Astrocyte (in vitro differentiated cells and primary cell): ENCODE measurements around the gene SIVA1. TPM values are rescaled to one million over a fixed set of nuclear protein-coding genes. Genes with fewer than 3 reads are reported as not detected.

Experiments used
- DNase-seq: peaks from one replicate; pipeline ENCODE4 v3.0.0-alpha.2; 2010; ENCODE audit warnings: low read depth
- FAIRE-seq: peaks from 2 replicates; lab custom pipeline; 2011; peaks lifted over from hg19 to GRCh38; lab: Jason Lieb, UNC
- H2AFZ ChIP-seq: 2 replicates; pipeline ENCODE4 v1.6.0; 2012; ENCODE audit warnings: low read depth, low read length, inconsistent platforms
- H3K27ac ChIP-seq: 2 replicates; pipeline ENCODE4 v1.5.1; 2011; ENCODE audit warnings: low read depth, low read length, inconsistent platforms
- H3K27me3 ChIP-seq: 2 replicates; pipeline ENCODE4 v1.6.0; 2011; ENCODE audit warnings: low read length, inconsistent platforms; ENCODE audit not compliant: insufficient read depth
- H3K36me3 ChIP-seq: 2 replicates; pipeline ENCODE4 v1.5.1; 2011; ENCODE audit warnings: low read length, inconsistent platforms; ENCODE audit not compliant: insufficient read depth
- H3K4me1 ChIP-seq: 2 replicates; pipeline ENCODE4 v1.5.1; 2011; ENCODE audit warnings: low read length, inconsistent platforms; ENCODE audit not compliant: insufficient read depth
- H3K4me2 ChIP-seq: 2 replicates; pipeline ENCODE4 v1.6.0; 2012; ENCODE audit warnings: low read length, inconsistent platforms
- H3K4me3 ChIP-seq: 2 replicates; pipeline ENCODE4 v1.5.1; 2011; ENCODE audit warnings: low read depth, mild to moderate bottlenecking, low read length, inconsistent platforms; ENCODE audit not compliant: insufficient read depth
- H3K79me2 ChIP-seq: 2 replicates; pipeline ENCODE4 v1.6.0; 2012; ENCODE audit warnings: mild to moderate bottlenecking, low read length, inconsistent platforms; ENCODE audit not compliant: insufficient read depth
- H3K9ac ChIP-seq: 2 replicates; pipeline ENCODE4 v1.6.0; 2012; ENCODE audit warnings: mild to moderate bottlenecking, low read length, inconsistent platforms
- H3K9me3 ChIP-seq: 2 replicates; pipeline ENCODE4 v1.5.1; 2012; ENCODE audit warnings: low read depth, mild to moderate bottlenecking, low read length, inconsistent platforms; ENCODE audit not compliant: insufficient read depth
- H4K20me1 ChIP-seq: 2 replicates; pipeline ENCODE4 v1.6.0; 2012; ENCODE audit warnings: low read length, inconsistent platforms; ENCODE audit not compliant: insufficient read depth
- H3K27ac Mint-ChIP-seq: one replicate; pipeline ENCODE4 v1.8.0; 2021; ENCODE audit warnings: mild to moderate bottlenecking, mixed read lengths; ENCODE audit not compliant: unreplicated experiment
- H3K27me3 Mint-ChIP-seq: one replicate; pipeline ENCODE4 v1.8.0; 2021; ENCODE audit warnings: low read depth, mixed read lengths; ENCODE audit not compliant: unreplicated experiment
- H3K36me3 Mint-ChIP-seq: one replicate; pipeline ENCODE4 v1.8.0; 2021; ENCODE audit warnings: low read depth, mixed read lengths; ENCODE audit not compliant: unreplicated experiment
- H3K4me1 Mint-ChIP-seq: one replicate; pipeline ENCODE4 v1.8.0; 2021; ENCODE audit warnings: low read depth, mixed read lengths; ENCODE audit not compliant: unreplicated experiment
- H3K4me3 Mint-ChIP-seq: one replicate; pipeline ENCODE4 v1.8.0; 2021; ENCODE audit warnings: mild to moderate bottlenecking, moderate library complexity, mixed read lengths; ENCODE audit not compliant: unreplicated experiment
- H3K9me3 Mint-ChIP-seq: one replicate; pipeline ENCODE4 v1.8.0; 2021; ENCODE audit warnings: mild to moderate bottlenecking, mixed read lengths; ENCODE audit not compliant: unreplicated experiment
- EZH2 ChIP-seq: IDR thresholded peaks from 2 replicates; pipeline ENCODE4 v1.6.1; 2012; ENCODE audit warnings: mild to moderate bottlenecking, low read length, inconsistent platforms; ENCODE audit not compliant: insufficient read depth
- total RNA-seq: library from RNA; stranded (reverse); gene quantifications from 2 replicates; pipeline ENCODE4 v1.2.1, GENCODE V29; 2021
- TF ChIP-seq, protein P1 (sequence below): IDR thresholded peaks from 2 replicates; pipeline ENCODE4 v1.5.1; 2011; ENCODE audit warnings: low read depth, mild to moderate bottlenecking, inconsistent platforms, low read length, moderate library complexity; ENCODE audit not compliant: insufficient read depth

Gene SIVA1
- total RNA-seq, 1 donor from 2014 or later: 51.0 TPM

DNA sequence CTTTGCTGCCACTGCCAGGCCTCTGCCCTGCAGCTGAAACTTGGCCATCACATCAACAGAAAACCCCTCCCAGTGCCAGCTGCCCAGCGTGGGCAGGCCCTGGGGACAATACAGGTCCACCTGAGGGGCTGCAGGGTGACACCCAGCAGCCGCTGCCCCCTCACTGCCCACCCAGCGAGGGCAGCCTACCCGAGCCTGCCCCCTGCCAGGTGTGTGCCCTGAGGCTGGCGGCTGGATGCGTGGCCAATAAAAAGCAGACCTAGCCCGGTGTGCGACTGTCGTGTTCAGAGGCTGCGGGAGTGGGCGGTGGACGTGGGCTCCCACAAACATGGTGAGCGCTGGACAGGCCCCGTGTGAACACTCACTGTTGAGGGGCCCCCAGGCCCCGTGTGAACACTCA is 33.6 kb upstream of the SIVA1 start:
- peaks cover 7% of the 10 kb centered on the region for H3K36me3 Mint-ChIP-seq
- H3K4me3 ChIP-seq: no peak overlapping the region
- H3K36me3 ChIP-seq: no peaks in the 10 kb centered on the region
- peaks cover 12% of the 10 kb centered on the region for H3K4me1 ChIP-seq
- no peak overlapping the region for H3K4me2 ChIP-seq
- FAIRE-seq (no peak), DNase-seq (no peak)
- H3K9me3 Mint-ChIP-seq: no peaks in the 10 kb centered on the region
- H3K27ac Mint-ChIP-seq: peak overlapping the region; percentile 69
- H3K27ac ChIP-seq: no peak overlapping the region
- no peak overlapping the region for H2AFZ ChIP-seq
- no peaks in the 10 kb centered on the region for H3K9me3 ChIP-seq
- H3K4me3 Mint-ChIP-seq: no peak overlapping the region
- H3K4me1 Mint-ChIP-seq: peaks cover 4% of the 10 kb centered on the region
- H3K27me3 Mint-ChIP-seq: no peaks in the 10 kb centered on the region
- no peak overlapping the region for H3K9ac ChIP-seq
- peaks cover 36% of the 10 kb centered on the region for H4K20me1 ChIP-seq
- no peak for TF ChIP-seq EZH2
- TF ChIP-seq, protein P1, sequence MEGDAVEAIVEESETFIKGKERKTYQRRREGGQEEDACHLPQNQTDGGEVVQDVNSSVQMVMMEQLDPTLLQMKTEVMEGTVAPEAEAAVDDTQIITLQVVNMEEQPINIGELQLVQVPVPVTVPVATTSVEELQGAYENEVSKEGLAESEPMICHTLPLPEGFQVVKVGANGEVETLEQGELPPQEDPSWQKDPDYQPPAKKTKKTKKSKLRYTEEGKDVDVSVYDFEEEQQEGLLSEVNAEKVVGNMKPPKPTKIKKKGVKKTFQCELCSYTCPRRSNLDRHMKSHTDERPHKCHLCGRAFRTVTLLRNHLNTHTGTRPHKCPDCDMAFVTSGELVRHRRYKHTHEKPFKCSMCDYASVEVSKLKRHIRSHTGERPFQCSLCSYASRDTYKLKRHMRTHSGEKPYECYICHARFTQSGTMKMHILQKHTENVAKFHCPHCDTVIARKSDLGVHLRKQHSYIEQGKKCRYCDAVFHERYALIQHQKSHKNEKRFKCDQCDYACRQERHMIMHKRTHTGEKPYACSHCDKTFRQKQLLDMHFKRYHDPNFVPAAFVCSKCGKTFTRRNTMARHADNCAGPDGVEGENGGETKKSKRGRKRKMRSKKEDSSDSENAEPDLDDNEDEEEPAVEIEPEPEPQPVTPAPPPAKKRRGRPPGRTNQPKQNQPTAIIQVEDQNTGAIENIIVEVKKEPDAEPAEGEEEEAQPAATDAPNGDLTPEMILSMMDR: no peak
- H3K79me2 ChIP-seq: no peaks in the 10 kb centered on the region
- H3K27me3 ChIP-seq: no peaks in the 10 kb centered on the region

DNA sequence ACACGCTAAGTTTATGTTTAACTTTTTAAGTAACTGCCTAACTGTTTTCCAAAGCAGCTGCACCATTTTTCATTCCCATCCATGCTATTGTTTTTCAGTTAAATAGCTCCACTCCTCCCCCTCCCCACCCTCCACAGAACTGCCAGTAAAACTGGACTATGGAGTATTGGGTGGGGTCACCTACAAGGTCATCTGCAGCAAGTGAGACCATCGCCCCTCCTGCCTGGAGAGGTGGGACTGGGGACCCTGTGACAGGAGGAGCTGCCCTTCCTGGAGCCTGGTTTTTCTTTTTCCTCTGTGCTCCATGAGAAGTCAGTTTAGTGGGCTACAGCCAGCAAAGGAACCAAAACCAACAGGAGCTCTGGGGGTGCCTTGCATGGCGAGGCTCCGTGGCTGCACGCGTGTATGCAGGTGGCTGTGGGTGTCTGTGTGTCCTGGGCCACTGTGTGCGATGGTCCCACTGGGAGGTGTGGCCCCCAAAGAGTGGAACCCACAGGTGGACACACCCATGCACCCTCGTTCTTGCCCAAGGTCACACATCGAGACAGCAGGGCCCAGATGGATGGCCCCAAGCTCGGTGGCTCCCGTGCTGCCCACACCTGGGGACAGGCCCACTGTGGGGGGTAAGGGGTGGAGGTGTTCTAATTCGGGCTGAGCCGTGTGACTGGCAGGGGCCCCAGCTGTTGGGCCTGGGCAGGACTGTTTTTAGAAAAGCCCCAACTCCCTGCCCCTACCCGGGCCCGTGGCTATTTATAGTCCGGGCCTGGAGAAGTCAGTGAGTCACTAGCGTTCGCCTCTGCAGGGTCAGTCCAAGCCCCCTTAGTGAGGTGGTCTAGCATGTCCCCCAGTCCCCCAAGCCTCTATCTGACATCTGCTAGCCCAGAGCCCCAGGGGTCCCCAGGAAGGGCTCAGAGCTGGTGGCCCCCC is 31.2 kb upstream of the SIVA1 start:
- Histone ChIP-seq H3K27me3 (no peaks in the 10 kb centered on the region), H3K4me2 (peak overlapping the region; percentile 39)

More for the DNA sequence above, 31.2 kb upstream of the SIVA1 start:
- H3K4me3 Mint-ChIP-seq: no peak overlapping the region
- H2AFZ ChIP-seq: no peak overlapping the region
- no peaks in the 10 kb centered on the region for H3K36me3 ChIP-seq
- H3K4me1 Mint-ChIP-seq: peaks cover 7% of the 10 kb centered on the region
- H3K27me3 Mint-ChIP-seq: no peaks in the 10 kb centered on the region
- FAIRE-seq (no peak), DNase-seq (no peak)
- peaks cover 36% of the 10 kb centered on the region for H4K20me1 ChIP-seq
- peaks cover 5% of the 10 kb centered on the region for H3K36me3 Mint-ChIP-seq
- no peak overlapping the region for H3K4me3 ChIP-seq
- no peaks in the 10 kb centered on the region for H3K9me3 Mint-ChIP-seq
- H3K27ac Mint-ChIP-seq: no peak overlapping the region
- H3K79me2 ChIP-seq: no peaks in the 10 kb centered on the region
- TF ChIP-seq, protein P1: no peak
- TF ChIP-seq EZH2: no peak
- H3K9ac ChIP-seq: no peak overlapping the region
- H3K9me3 ChIP-seq: no peaks in the 10 kb centered on the region
- peaks cover 21% of the 10 kb centered on the region for H3K4me1 ChIP-seq
- H3K27ac ChIP-seq: no peak overlapping the region
